T1000 (cell line): Measurements from ENCODE around the gene EIF3F.
A peak's percentile ranks its signal among the peaks of the same experiment; 100 is the strongest.

ENCODE experiments used
- DNase-seq: peaks from one replicate; lab custom pipeline; 2025; ENCODE audit warnings: mixed read lengths; lab: John Stamatoyannopoulos, UW

Gene EIF3F

DNA sequence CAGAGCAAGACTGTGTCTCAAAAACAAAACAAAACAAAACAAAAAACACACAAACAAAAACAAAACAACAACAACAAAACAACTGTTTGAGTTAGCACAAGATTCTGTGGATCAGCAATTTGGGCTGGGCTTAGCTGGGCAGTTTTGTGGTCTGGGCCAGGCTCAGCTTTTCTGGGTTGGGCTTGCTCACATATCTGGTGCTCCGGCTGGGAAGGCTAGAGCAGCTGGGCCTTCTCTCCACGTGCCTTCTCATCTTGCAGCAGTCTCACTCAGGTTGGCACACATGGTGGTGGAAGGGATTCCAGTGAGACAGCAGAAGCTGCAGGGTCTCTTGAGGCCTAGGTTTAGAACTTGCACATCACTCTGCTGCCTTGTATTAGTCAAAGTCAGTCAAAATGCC lies 35.7 kb downstream of the EIF3F start:
- DNase-seq, result no peak

DNA sequence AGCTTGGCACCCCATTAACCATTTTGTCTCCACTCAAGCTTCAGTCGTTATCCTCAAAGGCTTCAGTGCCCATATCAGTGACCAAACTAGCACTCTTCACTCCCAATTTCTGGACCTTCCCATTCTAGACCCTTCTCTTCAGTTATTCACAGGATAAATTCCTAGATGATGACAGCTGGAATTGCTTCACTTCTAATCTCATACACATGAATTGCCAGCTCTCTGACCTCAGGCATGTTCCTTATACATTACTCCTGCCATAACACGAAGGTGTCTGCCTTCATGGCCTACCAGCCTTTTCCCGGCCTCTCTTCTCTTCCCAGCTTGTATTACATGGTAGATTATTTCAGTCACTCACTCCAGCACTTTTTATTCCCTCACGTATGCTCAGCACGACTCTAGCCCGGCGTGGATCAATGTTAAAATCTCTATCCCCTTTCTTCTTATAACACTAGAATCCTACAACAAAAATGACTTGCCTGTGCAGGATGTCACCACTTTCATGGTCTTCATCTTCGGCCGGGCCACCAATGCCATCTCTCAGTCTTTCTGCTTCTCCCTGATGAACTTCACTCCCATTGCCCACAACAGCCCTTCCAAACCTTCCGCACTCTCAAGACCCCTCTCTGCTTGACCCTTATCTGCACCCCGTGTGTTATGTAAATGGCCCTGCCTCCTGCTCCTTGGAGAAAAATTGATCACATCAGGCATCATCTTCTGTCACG lies 36.9 kb downstream of the EIF3F start:
- no peak for DNase-seq

DNA sequence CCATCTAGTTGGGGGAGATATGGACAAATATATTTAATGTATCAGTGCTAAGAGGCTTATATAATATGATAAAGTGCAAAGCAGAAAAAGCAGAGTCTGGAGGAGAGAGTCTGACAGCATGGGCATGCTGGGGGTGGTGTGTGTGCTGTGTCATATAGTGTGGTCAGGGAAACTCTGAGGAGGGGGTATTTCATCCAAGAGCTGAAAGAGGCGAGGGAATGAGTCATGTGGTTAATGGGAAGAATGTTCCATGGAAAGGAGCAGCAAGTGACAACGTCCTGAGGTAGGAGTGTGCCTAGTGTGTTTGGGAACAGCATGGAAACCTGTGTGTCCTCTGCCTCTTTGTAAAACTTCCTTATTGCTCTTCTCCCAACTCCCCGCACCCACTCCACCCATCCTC lies 38.0 kb downstream of the EIF3F start:
- no peak for DNase-seq

DNA sequence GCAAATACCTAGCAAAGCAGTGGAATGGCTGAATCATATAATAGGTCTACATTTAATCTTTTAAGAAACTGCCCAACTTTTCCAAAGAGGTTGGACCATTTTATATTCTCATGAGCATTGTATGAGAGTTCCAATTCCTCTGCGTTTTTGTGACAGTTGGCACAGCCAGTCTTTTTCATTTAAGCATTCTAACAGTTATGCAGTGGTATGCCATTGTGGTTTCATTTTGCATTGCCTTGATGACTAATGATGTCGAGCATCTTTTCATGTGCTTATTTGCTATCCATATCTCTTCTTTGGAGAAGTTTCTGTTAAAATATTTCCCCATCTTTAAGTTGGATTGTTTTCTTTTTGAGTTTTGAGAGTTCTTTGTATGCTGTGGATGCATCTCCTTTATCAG lies 38.7 kb downstream of the EIF3F start:
- peak; percentile 4 for DNase-seq

DNA sequence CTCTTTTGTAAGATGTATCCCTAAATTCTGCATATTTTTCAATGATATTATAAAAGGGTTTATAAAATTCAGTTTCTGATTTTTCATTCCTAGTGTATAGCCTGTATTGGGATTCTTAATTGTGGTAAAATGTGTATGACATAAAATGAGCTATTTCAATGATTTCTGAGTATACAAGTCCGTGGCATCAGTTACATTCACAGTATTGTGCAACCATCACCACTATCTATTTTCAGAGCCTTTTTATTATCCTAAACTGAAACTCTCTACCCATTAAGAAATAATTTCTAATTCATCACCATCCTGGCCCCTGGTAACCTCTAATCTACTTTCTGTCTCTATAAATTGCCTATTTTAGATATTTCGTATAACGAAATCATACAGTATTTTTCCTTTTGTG lies 39.8 kb downstream of the EIF3F start:
- DNase-seq, result no peak

DNA sequence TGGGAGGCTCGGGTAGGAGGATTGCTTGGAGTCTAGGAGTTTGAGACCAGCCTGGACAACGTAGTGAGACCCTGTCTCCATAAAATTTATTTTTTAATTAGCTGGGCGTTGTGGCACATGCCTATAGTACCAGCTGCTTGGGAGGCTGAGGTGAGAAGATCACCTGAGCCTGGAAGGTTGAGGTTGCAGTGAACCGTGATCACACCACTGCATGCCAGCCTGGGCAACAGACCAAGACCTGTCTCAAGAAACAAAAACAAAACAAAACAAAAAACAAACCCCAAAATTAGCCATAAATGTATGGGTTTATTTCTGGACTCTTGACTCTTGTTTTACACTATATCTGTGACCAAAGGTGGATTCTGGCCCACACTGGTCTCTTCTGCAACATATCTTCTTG lies 41.6 kb downstream of the EIF3F start:
- no peak for DNase-seq

DNA sequence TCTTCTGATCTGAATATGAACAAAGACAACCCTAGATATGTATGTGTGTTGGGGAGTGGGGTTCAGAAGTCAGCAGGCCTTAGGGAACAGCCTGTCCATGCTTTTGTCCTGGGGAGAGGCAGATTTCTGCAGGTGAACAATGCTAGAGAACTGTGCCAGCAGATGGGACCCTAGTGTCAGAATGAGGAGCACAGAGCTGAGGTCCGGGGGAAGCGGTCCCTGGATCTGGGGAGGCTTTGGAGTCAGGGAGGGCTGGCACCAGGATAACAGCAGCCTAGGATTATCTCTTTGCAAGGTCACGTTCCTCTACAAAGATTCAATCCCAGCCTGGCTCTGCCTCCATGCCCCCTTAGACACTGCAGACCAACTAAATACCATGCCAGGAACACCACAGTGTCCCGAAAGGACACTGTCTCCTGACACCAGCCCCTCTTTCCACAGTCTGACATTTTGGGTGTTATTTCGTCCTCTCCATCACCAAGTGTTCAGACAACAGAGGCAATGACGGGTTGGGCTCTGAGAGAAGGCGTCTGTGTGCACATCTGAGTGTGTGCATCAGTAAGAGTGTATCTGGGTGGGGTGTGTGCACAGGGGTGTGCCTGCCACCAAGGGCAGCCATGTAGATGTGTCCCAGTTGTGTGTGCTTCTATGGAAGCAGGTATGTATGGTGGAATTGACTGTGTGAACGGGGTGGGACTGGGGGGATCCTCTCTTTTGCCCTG lies 43.5 kb downstream of the EIF3F start:
- DNase-seq, result no peak

DNA sequence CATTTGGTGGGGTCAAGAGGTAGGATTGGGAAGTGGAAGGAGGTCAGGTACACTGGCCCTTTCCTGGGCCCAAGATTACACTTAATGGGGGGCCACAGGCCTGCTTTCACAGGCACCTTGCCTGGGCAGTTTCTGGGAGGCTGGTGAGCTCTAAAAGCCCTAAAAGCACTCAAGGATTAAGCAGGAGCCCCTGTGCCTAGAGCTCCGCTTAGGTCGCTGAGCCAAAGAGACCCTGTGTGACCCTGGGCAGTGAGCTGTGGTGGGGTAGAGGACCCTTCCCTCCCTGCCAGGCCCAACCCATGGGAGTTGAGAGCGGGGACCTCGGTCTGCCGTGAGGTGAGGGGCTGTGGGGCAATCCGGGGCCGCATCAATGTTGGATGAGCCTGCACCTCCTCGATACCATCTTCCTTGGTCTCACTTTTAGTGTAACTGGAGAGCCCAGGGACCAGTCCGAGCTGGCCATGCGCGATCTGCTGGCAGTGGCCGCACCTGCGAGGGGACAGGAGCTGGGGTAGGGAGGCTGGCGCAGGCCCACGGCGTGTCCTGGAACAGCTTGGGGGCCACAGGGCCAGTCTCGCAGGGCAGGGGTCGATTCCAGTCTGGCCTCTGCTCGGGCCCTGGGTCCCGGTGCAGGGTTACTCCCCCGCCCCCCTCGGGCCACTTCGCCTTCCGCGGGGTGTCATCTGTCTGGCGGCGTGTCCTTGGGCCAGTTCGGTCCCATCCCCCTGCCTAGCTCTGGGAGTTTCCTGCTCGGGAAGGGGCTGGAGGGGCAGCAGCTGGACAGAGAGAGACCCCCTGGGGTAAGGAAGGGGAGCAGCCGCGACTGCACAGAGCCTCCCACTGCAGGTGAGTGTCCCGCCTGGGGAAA lies 44.3 kb downstream of the EIF3F start:
- DNase-seq, result no peak

DNA sequence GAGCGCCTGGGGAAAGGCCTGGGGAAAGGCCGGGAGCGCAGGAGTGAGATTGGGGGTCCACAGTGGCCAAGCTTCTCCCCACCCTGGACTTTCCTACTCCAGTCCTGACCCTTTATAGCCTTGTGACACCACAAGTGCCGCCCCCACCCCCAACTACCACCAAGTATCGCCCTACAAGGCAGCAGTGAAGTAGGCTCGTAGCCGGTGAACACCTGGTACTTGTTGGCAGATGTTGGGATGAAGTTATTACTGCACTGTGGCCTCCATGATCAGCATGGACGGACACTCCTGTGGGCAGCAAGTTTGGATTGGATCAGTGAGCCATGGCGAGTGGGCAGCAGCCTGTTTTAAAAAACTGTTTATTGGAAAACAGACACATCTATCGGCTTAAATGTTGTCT lies 45.0 kb downstream of the EIF3F start:
- no peak for DNase-seq

DNA sequence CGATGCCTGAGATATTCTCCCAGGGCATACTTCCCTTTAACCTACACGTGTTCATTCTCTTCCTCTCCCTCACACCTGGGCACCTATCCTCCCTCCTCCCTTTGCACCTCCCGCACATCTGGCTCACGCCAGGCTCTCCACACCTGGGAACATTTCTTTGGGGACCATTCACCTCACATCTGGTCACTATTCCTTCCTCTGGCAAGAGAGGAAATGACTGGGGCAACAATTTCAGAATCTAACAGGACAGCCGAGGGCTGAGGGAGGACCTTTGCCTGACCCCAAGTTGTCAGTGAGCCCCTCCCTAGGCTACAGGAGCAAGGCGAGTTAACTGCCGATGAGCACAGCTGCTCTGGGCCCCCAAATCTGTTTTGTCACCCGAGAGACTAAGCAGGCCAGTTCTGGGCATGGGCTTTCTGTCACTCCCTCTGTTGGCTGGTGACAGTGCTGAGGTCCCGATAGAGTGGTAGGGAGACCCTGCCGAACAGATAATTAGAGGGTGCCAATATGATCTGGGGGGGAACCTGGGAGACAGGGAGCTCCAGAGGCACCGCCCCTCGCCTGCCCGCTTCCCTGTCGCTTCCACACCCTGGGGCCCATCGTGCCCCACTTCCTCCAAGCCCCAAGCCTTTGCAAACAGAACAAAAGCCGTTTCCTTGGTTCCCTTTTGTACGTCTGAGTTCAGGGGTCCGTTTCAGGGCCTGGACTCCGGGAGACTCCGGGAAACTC lies 45.6 kb downstream of the EIF3F start:
- no peak for DNase-seq

DNA sequence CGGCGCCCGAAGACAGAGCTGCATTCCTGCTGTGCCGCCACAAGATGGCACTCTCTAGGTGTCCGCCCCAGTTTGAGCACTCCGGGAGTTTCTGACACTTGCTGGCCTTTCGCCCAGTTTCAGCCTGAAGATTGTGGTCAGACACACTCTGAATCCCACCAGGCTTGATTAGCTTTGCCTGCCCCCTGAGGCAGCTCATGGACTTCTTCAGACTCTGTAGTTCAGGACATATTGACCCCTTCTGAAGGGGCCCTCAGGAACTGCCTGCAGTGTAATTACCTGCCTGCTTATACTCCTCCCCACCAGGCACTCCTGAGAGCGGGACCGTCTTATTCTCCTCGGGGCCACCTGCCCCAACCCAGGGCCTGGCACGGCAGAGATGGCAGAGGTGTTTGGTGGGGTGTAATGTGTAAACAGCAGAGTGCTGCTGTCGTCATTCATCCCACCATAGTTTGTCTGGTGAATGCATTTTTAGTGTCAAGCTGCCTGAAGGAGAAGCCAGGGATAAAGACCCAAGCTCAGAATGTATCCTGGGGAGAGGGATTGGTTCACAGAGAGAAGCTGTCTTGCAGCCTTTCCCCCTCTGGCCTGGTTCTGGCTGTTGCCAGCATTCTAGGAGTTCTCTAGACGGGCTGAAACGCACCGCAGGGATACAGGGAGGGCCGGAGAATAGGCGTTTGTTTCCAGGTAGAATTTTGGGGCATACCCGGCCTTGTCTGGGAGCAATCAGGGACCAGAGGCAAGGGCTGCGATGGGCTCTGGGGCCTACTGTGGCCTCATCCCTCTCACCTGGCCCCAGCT lies 46.4 kb downstream of the EIF3F start:
- DNase-seq, result peak; percentile 68

DNA sequence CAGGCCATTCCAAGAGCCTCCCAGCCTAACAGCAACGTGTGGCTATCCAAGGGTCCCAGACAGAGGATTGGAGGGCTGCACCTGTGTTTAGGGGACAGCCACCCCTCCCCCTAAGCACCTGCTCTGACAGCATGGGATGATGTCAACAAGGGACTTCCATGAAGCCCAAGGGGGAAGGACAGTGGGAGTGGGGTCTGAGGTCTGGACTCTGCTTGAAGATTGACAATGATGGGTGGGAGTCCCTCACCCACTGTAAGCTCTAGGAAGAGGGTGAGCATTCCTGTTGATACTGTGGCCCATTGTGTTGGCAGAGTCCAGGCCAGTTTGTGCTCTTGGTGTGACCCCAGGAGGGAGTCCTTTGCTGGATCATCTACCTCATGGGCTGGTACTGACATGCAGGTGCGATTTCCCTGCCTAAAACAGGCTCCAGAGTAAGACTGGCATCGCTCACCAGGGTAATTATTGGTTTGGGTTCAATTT lies 47.0 kb downstream of the EIF3F start:
- no peak for DNase-seq

DNA sequence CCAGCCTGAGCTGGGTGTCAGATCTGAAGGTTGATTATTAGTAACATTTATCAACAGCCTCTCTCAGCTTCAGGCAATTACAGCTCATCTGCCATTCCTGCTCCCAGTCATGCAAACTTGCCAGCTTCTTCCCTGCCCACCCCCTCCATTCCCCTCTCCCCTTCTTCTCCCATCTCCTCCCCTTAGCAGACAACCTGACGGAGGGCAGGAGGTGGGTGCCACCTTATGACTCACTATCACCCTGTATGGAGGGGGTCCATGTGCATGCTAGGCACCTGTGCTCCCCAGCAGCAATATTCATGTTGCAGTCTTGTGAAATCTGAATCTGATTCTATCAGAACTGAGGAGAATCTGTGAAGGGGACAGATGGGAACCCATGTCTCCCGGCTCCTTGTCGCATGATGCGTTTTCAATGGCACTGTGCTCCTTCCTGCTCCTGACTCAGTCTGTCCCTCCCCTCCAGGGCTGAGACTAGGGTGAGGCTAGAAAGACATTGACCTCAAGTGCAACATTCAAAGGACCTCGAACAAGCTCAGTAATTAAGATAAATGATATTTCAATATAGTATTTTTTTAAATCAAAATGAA lies 47.6 kb downstream of the EIF3F start:
- DNase-seq, result no peak

DNA sequence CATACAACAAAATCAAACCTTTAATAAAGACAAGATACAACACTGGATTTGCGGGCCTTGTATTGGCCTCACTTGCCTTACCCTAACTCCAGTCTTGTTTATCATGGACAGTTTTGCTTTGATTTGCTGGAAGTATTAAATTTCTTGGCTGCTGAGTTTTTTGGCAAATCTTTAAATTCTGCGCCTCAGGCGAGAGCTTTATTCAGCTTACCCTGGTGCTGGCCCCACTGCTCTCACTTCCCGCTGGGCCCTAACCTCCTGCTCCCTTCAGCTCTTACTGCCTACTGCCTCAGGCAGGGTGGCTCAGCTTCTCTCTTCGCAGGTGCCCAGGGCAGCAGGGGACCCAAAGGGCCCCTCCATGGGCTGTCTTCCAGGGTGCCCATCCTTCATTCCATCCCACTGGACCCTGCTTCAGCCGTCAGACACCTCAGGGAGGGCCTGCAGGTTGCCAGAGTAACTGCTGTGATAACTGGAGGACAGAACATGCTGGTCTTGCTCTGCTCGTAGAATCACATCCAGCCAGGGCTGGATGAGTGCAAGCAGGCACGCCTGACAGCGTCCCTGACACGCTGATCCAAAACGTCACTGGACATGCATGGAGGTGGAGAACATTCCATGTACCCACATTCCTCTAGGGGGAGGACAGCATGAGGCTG lies 48.2 kb downstream of the EIF3F start:
- no peak for DNase-seq

DNA sequence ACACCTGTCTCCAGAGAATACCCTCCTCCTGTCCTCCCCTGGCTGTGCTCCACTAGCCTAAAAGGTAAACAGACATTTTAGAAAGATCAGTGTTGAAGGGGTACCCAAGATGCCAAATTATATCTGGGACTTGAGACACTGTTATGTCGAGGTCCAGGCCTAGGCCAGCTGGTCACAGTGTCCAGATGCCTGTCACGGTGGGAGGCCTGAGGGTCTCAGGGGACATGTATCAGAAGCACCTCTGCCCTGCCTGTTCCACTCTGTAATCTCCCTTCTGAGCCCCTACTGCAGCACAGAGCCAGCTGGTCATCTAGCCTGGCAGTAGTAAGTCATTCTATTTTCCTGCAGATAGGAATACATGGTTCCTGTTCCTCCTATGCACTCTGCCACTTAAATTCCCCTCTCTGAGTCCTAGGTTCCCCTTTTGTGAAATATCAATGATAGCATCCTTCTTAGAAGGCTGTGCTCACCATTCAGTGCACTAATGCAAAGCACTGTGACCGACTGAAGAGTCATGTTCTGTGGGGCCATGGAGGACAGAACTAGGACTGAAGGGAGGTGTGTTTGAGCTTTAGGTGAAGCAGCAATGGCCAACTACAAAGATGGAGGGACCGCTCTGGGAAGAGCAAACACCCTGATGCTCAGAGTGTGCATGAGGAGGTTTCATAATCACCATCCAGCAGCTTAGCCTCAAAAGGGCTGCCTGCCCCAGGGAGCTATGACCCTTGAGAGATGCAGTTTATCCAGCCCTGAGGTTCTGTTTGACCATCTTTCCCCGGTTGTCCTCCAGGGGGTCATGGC lies 49.1 kb downstream of the EIF3F start:
- DNase-seq, result no peak

DNA sequence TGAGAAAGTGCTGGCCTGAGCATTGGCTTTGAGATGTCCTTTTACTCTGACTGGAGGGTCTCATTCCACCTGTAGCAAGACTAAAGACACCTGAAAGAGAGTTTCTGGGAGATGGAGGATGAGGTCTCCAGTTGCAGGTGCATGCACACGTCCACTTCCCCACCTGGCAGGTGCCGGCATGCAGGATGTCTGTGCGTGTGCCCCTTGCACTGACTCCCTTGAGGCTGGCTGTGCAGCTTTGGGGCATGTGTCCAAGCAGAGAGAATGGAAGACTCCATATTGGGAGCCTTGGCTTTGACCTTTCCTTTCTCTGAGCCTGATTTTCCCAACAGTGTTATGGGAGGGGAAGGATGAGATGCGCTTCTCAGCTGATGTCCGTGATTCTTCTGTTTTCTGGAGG lies 49.8 kb downstream of the EIF3F start:
- DNase-seq, result no peak

DNA sequence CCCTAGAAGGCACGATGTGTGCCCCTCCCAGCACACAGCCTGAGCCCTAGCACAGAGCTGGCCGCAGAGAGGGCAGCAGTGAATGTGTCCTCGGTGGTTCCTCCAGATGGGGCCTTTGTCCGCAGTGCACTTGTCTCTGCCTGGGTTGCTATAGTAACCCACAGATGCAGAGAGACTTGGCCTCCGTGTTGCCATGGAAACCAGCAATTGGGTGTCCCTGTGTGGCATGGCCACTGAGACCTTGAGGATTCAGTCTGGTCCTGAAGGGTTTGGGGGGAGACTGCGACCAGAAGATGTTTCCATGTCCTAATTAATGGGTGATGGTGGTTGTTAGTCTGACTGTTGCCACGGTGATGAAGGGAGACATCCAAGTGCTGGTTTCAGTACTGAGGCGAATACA lies 51.3 kb downstream of the EIF3F start:
- DNase-seq, result no peak

DNA sequence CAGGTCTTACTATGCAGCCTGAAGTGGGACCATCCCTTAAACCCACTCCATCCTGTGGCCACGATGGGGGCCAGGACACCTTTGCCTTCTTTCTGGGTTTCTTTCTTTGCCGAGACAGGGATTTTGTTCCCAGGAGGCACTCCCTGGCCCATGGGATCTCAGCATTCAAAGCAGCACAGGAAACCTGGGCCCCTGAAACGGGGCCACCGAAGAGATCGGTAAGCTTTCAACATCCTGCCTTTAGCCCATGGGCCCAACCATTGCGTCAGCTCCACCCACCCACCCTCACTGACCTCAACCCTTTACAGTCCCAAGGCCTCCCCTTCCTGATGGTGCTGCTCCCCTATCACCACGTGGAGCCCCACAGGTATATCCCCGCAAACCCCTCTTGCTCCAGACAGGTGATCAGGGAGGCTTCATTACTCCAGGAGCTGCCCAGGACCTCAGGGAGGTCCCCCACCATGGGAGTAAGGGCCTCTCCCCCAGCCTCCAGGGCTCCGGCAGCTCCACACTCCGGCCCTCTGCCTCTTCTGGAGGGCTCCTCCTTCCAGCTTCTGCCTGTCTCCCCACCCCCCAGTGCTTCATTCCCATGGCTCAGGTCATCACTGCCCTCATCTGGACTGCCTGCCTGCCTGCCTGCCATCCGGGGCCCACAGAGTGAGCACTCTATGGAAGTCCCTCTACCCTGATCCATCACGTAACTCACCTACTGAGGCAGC lies 51.8 kb downstream of the EIF3F start:
- DNase-seq, result no peak
